ENCODE results near the gene DNAAF5. TPM values are rescaled to one million over a fixed set of nuclear protein-coding genes. Genes with fewer than 3 reads are reported as not detected.

Gene DNAAF5
- total RNA-seq, 2 experiments from 2014 or later: 36.4 to 36.8 TPM

GRCh38 chr7:691361-692045 is 35.0 kb upstream of the DNAAF5 start:
- peaks cover 50% of the 10 kb centered on the region for H3K36me3 Mint-ChIP-seq (ENCODE audit: low read depth)

GRCh38 chr7:693280-693679 is 33.2 kb upstream of the DNAAF5 start:
- DNase-seq (no peak), ATAC-seq (no peak)
- Mint-ChIP-seq H3K9me3 (peaks cover 10% of the 10 kb centered on the region), H3K4me3 (no peak overlapping the region), H3K27me3 (no peaks in the 10 kb centered on the region), H3K27ac (no peak overlapping the region), H3K4me1 (ENCODE audit: low read depth) (no peaks in the 10 kb centered on the region), H3K36me3 (ENCODE audit: low read depth) (peaks cover 38% of the 10 kb centered on the region)
- TF ChIP-seq CTCF (IDR thresholded peaks at IDR 0.05): no peak
- intact Hi-C loops (cut with micrococcal nuclease): no loop called here
- ChIA-PET POLR2A (no interaction called here), CTCF (no interaction called here)

More at GRCh38 chr7:691361-692045, 35.0 kb upstream of the DNAAF5 start:
- Mint-ChIP-seq H3K4me3 (no peak overlapping the region), H3K27me3 (no peaks in the 10 kb centered on the region), H3K9me3 (peaks cover 19% of the 10 kb centered on the region), H3K4me1 (ENCODE audit: low read depth) (no peaks in the 10 kb centered on the region), H3K27ac (no peak overlapping the region)
- no peak for TF ChIP-seq CTCF (IDR thresholded peaks at IDR 0.05)
- ChIA-PET POLR2A (no interaction called here), CTCF (no interaction called here)
- no peak for DNase-seq
- intact Hi-C loops (cut with micrococcal nuclease): no loop called here
- ATAC-seq: no peak

- Mint-ChIP-seq H3K9me3 (no peaks in the 10 kb centered on the region), H3K4me3 (no peak overlapping the region), H3K27ac (no peak overlapping the region), H3K36me3 (ENCODE audit: low read depth) (peaks cover 25% of the 10 kb centered on the region), H3K4me1 (ENCODE audit: low read depth) (no peaks in the 10 kb centered on the region), H3K27me3 (no peaks in the 10 kb centered on the region)
- CTCF ChIA-PET: no interaction called here
- POLR2A ChIA-PET: no interaction called here
- TF ChIP-seq CTCF (IDR thresholded peaks at IDR 0.05): no peak
- intact Hi-C loops (cut with micrococcal nuclease): no loop called here
- DNase-seq (no peak), ATAC-seq (no peak)
Measured at GRCh38 chr7:696426-696811, 30.1 kb upstream of the DNAAF5 start.

- no peaks in the 10 kb centered on the region for H3K9me3 Mint-ChIP-seq
- H3K27me3 Mint-ChIP-seq: no peaks in the 10 kb centered on the region
- CTCF ChIA-PET: no interaction called here
- no peak overlapping the region for H3K4me3 Mint-ChIP-seq
- H3K27ac Mint-ChIP-seq: no peak overlapping the region
- intact Hi-C loops (cut with micrococcal nuclease): no loop called here
- H3K36me3 Mint-ChIP-seq (ENCODE audit: low read depth): peaks cover 21% of the 10 kb centered on the region
- DNase-seq (no peak), ATAC-seq (no peak)
- H3K4me1 Mint-ChIP-seq (ENCODE audit: low read depth): peaks cover 4% of the 10 kb centered on the region
- POLR2A ChIA-PET: no interaction called here
- TF ChIP-seq CTCF (IDR thresholded peaks at IDR 0.05): no peak
Measured at GRCh38 chr7:696812-697551, 29.5 kb upstream of the DNAAF5 start.

Data from activated CD8-positive, alpha-beta T cell treated with anti-CD3 and anti-CD28 coated beads for 36 hours (primary cell).